H1 (cell line): Measurements from ENCODE around the gene GARS1. TPM values are rescaled to one million over a fixed set of nuclear protein-coding genes. Genes with fewer than 3 reads are reported as not detected.

Source experiments
- ATF2 ChIP-seq: IDR thresholded peaks from 2 replicates; pipeline ENCODE4 v1.6.1; 2012; ENCODE audit warnings: low read length, inconsistent platforms
- HDAC2 ChIP-seq, 2 experiments: fragments of 300-600 bp in 1 of 2; sonication (generic) in 1 of 2; IDR thresholded peaks; 2 replicates each; pipeline ENCODE4 v1.6.1; 2011 to 2012; ENCODE audit warnings: low read depth in 2 of 2, low read length in 2 of 2, mild to moderate bottlenecking in 2 of 2, moderate library complexity in 2 of 2, borderline replicate concordance in 1 of 2, inconsistent platforms in 1 of 2
- polyA plus RNA-seq, 7 experiments: library from polyadenylated mRNA; depleted of rRNA in 3 of 7; stranded (reverse) in 5 of 7; unstranded in 2 of 7; fragments of >200 nt in 5 of 7; fragments of 200-250 nt in 2 of 7; gene quantifications; 1 replicate in 5 of 7; 2 replicates in 1 of 7; 4 replicates in 1 of 7; pipeline versions ENCODE4 v1.2.1 to v1.2.3, GENCODE V29; 2011 to 2013; ENCODE audit warnings: missing spikeins in 2 of 7, mixed read lengths in 2 of 7
- total RNA-seq: library from RNA; stranded (reverse); fragmentation: NEBNext Ultra II Directional; extraction: Animal tissue kit (Norgen Biotek cat#: 25700); gene quantifications from 2 replicates; pipeline ENCODE4 v1.2.1, GENCODE V29; 2021

The GARS1 gene
- total and polyA plus RNA-seq, 2 of the 8 experiments (the other 6 are each of a cell fraction or from before 2014, with no cell fraction given), result 270 to 476 TPM

DNA sequence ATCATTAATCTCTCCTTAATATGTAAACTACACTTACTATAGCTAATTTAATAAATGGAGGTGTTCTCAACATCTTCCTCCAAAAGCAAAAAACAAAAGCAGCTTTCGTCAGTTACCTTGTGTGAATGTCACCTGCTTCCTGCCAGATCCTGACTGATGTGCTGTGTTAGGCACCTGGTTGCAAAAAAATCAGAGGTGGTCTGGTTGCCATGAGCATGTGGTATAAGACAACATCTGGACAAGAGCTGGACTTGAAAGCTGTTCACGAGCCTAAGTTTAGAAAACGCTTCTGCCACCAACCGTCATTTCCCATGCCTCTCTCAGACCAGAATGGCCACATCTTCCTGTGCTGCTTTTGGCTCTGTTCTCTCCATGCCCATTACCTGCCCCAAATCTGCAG lies 48.1 kb upstream of the GARS1 start (continued):
- no peak for TF ChIP-seq ATF2
- no peak for TF ChIP-seq HDAC2 (IDR thresholded peaks at IDR 0.05; ENCODE audit: borderline replicate concordance in 1 of 2, low read depth in 2 of 2, low read length in 2 of 2)
